ENCODE results near the gene S100A13.

- no peak for TF ChIP-seq EZH2 (IDR thresholded peaks at IDR 0.05; ENCODE audit: insufficient read depth, low read length)
- TF ChIP-seq, protein P1, sequence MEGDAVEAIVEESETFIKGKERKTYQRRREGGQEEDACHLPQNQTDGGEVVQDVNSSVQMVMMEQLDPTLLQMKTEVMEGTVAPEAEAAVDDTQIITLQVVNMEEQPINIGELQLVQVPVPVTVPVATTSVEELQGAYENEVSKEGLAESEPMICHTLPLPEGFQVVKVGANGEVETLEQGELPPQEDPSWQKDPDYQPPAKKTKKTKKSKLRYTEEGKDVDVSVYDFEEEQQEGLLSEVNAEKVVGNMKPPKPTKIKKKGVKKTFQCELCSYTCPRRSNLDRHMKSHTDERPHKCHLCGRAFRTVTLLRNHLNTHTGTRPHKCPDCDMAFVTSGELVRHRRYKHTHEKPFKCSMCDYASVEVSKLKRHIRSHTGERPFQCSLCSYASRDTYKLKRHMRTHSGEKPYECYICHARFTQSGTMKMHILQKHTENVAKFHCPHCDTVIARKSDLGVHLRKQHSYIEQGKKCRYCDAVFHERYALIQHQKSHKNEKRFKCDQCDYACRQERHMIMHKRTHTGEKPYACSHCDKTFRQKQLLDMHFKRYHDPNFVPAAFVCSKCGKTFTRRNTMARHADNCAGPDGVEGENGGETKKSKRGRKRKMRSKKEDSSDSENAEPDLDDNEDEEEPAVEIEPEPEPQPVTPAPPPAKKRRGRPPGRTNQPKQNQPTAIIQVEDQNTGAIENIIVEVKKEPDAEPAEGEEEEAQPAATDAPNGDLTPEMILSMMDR (IDR thresholded peaks at IDR 0.05; ENCODE audit: insufficient read depth, low read depth, low read length), result no peak
Observed at GRCh38 chr1:153636312-153636711, 9.0 kb upstream of the S100A13 start.

Measured in astrocyte (in vitro differentiated cells and primary cell).